Suprapubic skin (tissue), 4 donors: ENCODE results near the gene DOK5.

Source experiments
- EP300 ChIP-seq: sonication (generic); formaldehyde crosslinking; IDR thresholded peaks from one replicate; pipeline ENCODE4 v1.6.1; 2017; ENCODE audit warnings: antibody characterized with exemption
- POLR2A ChIP-seq, 2 donors: fragments of 450-650 bp; IDR thresholded peaks; one replicate each; pipeline ENCODE4 v1.6.1; 2017; ENCODE audit warnings: antibody characterized with exemption in 2 of 2, mild to moderate bottlenecking in 2 of 2, moderate library complexity in 2 of 2
- POLR2AphosphoS5 ChIP-seq, 3 donors: sonication (generic); formaldehyde crosslinking; IDR thresholded peaks; one replicate each; pipeline ENCODE4 v1.6.1; 2017; ENCODE audit warnings: antibody characterized with exemption in 3 of 3
- TF ChIP-seq, protein P1 (sequence below), 2 donors: fragments of 200-600 bp in 1 of 2; fragments of 450-650 bp in 1 of 2; sonication (generic) in 1 of 2; IDR thresholded peaks; one replicate each; pipeline ENCODE4 v1.5.1; 2016 to 2019; ENCODE audit warnings: antibody characterized with exemption in 2 of 2, mild to moderate bottlenecking in 1 of 2, moderate library complexity in 1 of 2

DNA sequence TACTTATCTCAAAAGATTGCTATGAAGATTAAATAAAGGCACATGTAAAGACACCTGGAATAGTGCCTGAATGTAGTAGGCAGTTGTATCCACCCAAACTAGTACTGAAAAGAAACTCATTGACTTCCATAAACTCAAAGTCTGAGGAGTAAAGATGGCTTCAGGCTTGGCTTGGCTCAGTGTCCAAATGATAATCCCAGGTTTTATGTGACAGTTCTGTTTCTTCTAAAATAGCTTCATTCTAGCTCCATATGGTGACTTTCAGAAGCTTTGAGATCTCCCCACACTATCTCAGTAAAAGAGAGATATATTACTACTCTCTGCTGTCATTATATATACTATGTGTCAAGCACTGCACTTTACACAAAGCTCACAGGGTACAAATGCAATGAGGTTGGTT is 121.3 kb downstream of the DOK5 start:
- TF ChIP-seq POLR2AphosphoS5 (IDR thresholded peaks at IDR 0.05), result no peak
- no peak for TF ChIP-seq POLR2A (IDR thresholded peaks at IDR 0.05)
- TF ChIP-seq EP300, result no peak
- TF ChIP-seq, protein P1, sequence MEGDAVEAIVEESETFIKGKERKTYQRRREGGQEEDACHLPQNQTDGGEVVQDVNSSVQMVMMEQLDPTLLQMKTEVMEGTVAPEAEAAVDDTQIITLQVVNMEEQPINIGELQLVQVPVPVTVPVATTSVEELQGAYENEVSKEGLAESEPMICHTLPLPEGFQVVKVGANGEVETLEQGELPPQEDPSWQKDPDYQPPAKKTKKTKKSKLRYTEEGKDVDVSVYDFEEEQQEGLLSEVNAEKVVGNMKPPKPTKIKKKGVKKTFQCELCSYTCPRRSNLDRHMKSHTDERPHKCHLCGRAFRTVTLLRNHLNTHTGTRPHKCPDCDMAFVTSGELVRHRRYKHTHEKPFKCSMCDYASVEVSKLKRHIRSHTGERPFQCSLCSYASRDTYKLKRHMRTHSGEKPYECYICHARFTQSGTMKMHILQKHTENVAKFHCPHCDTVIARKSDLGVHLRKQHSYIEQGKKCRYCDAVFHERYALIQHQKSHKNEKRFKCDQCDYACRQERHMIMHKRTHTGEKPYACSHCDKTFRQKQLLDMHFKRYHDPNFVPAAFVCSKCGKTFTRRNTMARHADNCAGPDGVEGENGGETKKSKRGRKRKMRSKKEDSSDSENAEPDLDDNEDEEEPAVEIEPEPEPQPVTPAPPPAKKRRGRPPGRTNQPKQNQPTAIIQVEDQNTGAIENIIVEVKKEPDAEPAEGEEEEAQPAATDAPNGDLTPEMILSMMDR (IDR thresholded peaks at IDR 0.05), result no peak
